Hippocampal formation (tissue), 2 donors: ENCODE results near the gene GLI1.
"Not testable (repeated sequence)": the region's sequence is repeated elsewhere in the genome, so short reads cannot be mapped to it uniquely, and the experiment has no call there.

Experiments
- DNase-seq, 2 donors: peaks; one replicate each; lab custom pipeline; 2025; lab: John Stamatoyannopoulos, UW

Gene GLI1

DNA sequence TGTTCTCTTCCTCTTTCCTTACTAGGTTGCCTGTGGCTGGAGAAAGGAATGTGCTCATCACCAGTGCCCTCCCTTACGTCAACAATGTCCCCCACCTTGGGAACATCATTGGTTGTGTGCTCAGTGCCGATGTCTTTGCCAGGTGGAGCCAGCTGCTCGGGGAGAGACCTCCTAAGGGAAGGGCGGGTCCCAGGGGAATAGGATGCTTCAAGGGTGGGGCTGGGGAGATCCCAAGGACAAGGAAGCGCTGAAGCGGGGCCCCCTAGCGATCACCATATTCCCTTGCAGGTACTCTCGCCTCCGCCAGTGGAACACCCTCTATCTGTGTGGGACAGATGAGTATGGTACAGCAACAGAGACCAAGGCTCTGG is 38.5 kb downstream of the GLI1 start:
- DNase-seq: no peak

DNA sequence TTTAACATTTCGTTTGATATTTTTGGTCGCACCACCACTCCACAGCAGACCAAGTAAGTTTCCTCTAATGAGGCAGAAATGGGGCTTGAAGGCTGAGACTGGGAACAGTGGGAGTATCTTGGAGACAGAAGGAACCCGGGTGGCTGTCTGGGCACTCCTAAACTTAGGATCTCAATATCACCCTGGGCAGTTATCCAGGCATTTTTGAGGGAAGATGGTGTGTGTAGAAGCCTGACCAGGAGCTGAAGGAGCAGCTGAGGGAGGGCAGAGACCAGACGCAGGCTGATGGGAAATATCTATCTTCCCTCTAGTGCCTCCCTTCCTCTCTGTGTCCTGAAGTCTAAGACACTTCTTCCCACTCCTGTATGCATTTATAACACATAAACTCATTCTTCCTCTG is 39.0 kb downstream of the GLI1 start:
- DNase-seq: no peak

DNA sequence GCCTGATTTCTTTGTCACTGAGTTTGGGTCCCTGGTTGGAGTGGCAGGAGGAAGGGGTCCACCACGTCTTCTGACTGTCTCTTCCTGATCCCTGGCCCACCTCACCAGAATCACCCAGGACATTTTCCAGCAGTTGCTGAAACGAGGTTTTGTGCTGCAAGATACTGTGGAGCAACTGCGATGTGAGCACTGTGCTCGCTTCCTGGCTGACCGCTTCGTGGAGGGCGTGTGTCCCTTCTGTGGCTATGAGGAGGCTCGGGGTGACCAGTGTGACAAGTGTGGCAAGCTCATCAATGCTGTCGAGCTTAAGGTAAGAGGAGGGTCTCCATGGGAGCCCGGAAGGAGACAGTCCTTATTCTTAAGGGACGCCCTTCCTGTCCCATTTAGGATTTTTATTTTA is 40.6 kb downstream of the GLI1 start:
- DNase-seq: no peak

DNA sequence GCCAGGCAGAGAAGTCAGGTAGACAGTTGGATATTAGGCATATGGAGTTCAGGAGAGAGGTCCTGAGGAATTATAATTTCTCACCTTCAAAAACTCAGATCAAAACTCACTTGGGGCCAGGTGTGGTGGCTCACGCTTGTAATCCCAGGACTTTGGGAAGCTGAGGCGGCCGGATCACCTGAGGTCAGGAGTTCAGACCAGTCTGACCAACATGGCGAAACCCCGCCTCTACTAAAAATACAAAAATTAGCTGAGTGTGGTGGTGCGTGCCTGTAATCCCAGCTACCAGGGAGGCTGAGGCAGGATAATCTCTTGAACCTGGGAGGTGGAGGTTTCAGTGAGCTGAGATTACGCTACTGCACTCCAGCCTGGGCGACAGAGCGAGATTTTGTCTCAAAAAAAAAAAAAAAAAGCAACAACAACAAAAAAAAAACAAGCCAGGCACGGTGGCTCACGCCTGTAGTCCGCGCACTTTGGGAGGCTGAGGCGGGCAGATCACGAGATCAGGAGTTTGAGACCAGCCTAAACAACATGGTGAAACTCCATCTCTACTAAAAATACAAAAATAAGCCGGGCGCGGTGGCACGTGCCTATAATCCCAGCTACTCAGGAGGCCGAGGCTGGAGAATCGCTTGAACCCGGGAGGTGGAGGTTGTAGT is 42.9 kb downstream of the GLI1 start:
- not testable (repeated sequence) for DNase-seq

DNA sequence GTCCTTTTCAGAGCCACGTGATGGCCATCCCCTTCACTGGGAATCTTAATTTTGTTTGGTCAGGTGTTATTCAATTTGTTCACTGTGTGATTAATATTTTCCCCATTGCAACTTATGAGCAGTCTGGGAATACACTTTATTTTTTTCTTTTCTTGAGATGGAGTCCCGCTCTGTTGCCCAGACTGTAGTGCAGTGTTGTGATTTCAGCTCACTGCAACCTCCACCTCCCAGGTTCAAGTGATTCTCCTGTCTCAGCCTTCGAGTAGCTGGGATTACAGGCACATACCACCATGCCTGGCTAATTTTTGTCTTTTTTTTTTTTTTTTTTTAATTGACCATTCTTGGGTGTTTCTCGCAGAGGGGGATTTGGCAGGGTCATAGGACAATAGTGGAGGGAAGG is 47.0 kb downstream of the GLI1 start:
- DNase-seq: not testable (repeated sequence)

DNA sequence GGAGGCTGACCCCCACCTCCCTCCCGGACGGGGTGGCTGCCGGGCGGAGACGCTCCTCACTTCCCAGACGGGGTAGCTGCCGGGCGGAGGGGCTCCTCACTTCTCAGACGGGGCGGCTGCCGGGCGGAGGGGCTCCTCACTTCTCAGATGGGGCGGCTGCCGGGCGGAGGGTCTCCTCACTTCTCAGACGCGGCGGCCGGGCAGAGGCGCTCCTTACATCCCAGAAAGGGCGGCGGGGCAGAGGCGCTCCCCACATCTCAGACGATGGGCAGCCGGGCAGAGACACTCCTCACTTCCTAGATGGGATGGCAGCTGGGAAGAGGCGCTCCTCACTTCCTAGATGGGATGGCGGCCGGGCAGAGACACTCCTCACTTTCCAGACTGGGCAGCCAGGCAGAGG is 48.2 kb downstream of the GLI1 start:
- DNase-seq: not testable (repeated sequence)

DNA sequence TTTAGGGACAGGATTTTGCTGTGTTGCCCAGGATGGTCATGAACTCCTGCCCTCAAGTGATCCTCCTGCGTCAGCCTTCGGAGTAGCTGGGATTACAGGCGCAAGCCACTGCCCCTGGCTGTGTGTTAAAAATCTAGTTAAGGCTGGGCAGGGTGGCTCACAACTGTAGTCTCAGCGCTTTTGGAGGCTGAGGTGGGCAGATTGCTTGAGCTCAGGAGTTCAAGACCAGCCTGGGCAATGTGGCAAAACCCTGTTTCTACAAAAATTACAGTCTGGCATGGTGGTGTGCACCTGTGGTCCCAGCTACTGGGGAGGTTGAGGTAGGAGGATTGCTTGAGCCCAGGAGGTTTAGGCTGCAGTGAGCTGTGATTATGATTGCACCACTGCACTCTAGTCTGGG is 51.6 kb downstream of the GLI1 start:
- no peak for DNase-seq

DNA sequence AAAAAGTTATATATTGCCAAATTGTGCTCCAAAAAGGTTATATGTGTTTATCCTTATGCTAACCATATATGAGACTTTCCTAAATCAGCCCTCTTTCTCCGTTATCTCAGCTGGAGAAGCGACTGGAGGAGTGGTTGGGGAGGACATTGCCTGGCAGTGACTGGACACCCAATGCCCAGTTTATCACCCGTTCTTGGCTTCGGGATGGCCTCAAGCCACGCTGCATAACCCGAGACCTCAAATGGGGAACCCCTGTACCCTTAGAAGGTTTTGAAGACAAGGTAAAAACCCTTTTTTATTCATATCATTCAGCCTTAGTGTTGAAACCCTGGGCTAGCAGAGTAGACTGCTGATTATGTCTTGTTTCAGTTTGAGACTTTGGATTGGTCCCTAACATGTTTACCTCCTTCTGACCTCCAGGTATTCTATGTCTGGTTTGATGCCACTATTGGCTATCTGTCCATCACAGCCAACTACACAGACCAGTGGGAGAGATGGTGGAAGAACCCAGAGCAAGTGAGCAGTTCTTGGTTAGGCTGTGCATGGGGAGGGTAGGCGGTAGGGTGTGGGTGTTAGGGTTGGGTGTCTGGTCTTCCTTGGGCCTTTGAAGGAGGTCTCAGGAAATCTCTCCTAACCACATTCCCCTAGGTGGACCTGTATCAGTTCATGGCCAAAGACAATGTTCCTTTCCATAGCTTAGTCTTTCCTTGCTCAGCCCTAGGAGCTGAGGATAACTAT is 52.2 kb downstream of the GLI1 start:
- DNase-seq: no peak

DNA sequence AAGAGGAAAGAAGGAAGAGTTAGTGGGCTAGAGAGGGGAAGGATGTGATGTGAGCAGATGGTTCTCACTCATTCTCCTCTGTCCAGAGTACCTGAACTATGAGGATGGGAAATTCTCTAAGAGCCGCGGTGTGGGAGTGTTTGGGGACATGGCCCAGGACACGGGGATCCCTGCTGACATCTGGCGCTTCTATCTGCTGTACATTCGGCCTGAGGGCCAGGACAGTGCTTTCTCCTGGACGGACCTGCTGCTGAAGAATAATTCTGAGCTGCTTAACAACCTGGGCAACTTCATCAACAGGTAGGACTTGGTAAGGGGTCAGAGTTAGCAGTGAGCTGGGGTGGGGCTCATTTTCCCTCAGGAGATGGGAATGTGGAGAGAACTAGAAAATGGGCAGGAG is 53.1 kb downstream of the GLI1 start:
- no peak for DNase-seq

DNA sequence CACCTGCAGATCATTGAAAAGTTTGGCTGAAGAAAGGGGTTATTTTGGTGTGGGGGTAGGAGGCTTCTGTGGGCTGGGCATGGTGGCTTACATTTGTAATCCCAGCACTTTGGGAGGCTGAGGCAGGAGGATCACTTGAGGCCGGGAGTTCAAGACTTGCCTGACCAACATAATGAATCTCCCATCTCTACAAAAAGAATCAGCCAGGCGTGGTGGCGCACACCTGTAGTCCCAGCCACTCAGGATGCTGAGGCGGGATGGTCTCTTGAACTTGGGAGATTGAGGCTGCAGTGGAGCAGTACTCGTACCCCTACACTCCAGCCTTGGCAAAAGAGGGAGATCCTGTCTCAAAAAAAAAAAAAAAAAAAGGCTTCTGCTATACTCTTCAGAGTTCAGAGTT is 53.7 kb downstream of the GLI1 start:
- DNase-seq: no peak

DNA sequence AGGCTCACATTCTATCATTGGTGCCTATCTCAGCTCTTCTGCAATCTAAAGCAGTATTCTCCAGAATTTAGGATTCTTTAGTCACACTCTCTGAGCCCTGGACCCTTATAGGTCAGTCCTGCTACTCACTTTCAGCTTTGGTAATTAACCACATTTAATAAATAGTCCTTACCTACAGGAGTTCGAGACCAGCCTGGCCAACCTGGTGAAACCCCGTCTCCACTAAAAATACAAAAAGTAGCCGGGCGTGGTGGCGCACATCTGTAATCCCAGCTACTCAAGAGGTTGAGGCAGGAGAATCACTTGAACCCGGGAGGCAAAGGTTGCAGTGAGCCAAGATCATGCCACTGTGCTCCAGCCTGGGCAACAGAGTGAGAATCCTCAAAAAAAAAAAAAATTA is 54.1 kb downstream of the GLI1 start:
- not testable (repeated sequence) for DNase-seq

DNA sequence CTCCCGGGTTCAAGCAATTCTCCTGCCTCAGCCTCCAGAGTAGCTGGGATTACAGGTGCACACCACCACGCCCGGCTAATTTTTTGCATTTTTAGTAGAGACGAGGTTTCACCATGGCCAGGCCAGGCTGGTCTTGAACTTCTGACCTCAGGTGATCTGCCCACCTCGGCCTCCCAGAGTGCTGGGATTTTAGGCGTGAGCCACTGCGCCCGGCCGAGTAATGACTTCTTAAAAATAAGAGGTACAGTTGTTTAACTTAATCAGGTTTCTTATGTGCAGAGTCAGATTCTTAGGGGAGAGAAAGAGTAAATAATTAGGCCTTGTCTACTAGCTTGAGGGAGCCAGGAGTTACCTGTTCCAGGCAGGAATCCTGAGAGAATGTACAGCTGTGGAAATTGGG is 54.7 kb downstream of the GLI1 start:
- DNase-seq: not testable (repeated sequence)

DNA sequence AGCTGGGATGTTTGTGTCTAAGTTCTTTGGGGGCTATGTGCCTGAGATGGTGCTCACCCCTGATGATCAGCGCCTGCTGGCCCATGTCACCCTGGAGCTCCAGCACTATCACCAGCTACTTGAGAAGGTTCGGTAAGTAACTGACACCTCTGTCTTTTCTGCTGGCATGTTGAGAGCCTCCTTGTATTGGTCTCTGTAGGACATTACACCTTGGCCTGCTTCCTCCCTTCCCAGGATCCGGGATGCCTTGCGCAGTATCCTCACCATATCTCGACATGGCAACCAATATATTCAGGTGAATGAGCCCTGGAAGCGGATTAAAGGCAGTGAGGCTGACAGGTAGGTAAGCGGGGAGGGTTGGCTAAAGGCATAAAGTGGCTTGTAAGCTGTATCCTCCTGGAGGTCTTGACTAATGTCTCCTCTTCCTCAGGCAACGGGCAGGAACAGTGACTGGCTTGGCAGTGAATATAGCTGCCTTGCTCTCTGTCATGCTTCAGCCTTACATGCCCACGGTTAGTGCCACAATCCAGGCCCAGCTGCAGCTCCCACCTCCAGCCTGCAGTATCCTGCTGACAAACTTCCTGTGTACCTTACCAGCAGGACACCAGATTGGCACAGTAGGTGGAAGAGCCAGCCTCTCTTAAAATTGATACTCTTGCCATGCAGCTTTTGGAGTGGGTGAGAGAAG is 55.3 kb downstream of the GLI1 start:
- no peak for DNase-seq

DNA sequence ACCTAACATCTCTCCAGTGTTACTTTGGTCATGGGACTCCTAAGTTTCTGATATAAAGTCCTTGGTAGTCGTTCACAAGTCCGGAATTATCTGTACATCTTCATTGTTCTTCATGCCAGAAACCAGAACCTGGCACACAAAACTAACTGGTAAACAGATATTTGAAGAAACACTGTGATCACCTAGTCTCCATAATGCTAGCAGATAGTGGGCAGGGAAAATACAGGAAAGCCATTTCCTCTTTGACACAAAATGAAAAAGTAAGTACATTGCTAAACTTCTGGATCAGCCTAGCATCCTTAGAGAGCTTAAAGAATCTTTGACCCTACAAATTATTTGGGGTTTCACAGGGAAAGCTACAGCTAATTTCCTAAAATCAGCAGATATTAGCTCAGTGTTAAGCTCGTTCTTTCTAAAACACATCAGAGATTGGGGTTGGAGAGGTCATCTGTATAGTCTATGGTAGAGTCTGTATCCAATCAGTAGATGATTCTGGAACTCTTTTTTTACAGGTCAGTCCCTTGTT is 55.9 kb downstream of the GLI1 start:
- DNase-seq: no peak

DNA sequence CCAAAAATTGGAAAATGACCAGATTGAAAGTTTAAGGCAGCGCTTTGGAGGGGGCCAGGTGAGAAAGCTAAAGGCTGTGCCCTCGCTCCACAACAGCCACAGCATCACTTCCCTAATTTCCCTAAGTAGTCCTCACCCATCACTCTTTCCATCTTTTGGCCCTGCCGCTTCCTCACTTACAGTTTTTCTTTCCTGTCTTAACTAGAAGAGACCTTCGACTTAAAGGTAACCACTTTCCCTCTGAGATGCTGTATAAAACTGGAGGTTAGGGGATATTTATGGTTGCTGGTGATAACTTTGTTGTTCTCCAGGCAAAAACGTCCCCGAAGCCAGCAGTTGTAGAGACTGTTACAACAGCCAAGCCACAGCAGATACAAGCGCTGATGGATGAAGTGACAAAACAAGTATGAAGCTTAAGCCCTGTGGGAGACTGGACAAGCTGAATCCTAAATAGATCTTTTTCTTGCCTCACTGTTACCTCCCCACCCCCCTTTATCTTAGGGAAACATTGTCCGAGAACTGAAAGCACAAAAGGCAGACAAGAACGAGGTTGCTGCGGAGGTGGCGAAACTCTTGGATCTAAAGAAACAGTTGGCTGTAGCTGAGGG is 56.5 kb downstream of the GLI1 start:
- no peak for DNase-seq

DNA sequence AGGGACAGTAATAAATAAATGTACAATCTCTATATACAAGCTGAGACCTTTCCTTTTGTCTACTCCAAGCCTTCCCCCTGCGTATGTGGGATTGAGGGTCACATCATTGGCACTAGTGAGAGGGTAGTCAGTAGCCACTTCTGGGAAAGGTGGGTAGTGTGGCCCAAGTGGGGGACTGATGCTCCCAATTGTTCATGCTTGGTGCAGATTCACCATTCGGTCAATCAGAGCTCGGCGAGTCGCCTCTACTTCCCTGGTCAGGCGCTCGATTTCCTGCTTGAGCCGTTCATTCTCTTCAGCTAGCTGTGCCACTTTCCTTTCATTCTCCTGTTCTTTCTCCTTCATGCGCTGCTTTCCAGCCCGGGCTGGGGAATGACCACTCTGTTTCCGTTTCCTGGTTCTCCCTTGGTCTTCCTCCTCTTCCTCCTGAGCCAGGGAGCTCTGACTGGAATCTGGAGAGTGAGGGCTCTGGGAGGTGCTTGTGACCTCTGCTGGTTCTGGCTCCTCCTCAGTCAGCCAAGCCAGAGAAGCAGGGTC is 57.1 kb downstream of the GLI1 start:
- no peak for DNase-seq

DNA sequence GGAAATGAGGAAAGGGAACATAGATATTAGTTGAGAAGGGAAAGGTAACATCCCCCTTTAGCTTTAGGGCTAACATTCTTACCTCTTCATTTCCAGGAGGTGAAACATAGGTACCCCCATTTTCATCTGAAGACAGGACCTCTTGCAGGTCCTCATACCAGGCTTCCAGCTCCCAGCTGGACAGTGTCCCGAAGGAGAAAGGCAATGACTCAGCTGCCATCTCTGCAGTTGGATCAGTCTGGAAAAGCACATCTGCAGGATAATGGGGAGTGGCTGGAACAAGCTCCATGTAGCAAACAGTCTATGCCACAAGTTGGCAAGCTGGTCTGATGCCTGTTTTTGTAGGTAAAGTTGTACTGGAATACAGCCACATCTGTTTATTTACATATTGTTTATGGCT is 57.6 kb downstream of the GLI1 start:
- no peak for DNase-seq

DNA sequence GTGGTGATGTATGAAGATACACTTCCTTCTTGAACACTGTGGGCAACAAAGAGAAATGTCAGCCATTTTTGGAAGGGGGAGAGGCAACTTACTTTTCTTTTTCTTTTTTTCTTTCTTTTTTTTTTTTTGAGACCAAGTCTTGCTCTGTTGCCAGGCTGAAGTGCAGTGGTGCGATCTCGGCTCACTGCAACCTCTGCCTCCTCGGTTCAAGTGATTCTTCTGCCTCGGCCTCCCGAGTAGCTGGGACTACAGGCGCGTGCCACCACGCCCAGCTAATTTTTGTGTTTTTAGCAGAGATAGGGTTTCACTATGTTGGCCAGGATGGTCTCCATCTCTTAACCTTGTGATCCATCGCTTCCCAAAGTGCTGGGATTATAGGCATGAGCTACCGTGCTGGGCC is 58.1 kb downstream of the GLI1 start:
- not testable (repeated sequence) for DNase-seq

DNA sequence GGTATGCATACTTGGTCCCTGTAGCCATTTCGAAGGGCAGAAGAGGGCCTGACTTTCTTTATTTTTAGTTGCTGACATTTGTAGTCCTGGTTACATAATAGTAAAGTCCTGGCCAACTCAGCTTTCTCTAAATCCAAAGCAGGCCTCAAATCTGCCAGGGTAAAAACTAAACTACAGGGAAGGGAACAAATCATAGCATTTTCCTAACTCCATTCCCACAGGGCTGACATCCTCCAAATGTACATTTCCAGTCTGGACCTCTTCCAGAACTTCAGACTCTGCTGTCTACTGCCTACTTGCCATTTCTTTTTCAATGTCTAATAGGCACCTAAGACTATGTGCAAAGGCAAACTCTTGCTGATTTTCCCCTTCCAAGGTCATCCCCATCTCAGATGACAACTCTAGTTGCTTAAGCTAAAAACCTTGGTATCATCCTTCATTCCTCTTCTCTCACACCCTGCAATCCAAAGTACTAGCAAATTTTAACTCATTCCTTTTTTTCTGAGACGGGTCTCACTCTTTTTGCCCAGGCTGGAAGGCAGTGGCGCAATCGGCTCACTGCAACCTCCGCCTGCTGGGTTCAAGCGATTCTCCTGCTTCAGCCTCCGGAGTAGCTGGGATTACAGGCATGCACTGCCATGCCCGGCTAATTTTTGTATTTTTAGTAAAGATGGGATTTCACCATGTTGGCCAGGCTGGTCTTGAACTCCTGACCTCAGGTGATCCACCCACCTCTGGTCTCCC is 58.8 kb downstream of the GLI1 start:
- no peak for DNase-seq

DNA sequence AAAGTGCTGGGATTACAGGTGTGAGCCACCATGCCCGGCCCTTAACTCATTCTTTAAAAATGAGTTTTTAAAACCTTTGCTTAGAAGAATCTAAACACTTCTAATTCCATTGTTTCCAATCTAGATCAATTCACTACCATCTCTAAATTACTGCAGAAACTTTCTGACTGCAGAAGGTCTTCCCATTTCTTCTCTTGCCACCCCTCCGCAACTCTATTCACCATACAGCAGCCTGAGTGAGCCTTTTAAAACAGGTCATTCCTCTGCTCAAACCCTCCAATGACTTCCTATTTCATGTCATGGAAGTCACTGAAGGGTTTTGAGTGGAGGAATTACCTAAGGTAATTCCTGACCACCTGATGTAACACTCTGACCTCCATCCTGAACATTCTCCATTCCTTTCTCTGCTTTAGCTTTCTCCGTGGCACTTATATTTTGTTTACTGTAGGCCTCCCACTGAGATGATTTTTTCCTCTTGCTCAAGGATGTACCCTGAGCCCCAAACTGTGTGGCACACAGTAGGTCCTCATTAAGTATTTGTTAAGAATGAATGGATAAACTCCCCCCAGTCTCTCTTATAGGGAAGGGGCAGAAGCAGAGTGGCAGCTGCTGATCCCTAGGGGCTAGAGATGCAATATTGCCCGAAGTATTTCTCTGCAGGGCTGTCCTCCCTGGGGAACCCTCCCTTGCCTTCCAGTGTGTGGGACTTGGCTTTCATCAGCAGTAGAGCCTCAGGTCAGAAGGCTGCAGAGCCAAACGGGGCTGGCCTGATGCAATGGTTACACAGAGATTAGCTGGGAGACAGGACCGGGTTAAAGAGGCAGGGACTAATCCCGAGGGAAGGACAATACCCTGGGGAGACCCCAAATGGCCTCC is 59.6 kb downstream of the GLI1 start:
- DNase-seq: no peak

DNA sequence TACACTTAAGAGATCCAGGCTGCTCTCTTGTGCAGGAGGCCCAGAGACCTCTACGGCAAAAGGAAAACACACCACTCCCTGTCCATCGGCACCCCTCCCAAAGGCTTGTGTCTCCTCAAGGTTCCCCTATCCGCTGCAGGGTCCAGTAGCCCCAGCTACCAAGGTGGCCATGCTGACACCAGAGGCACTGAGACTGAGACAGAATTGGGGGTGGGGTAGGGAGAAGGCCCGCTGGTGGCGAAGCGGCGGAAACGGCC is 60.1 kb downstream of the GLI1 start:
- no peak for DNase-seq
